Body of pancreas (tissue), 4 donors: ENCODE data around the gene SEMA6B. TPM values are rescaled to one million over a fixed set of nuclear protein-coding genes. Genes with fewer than 3 reads are reported as not detected.

Source experiments
- ATAC-seq: fragments of 150-250 bp; one replicate; pipeline ENCODE4 v1.9.1; 2016
- DNase-seq, 4 donors: peaks; one replicate each; pipeline ENCODE4 v3.0.0-alpha.2; 2019
- H3K27ac ChIP-seq, 4 donors: fragments of 200-600 bp; sonication (generic); 1 replicate in 3 of 4; 2 replicates in 1 of 4; pipeline versions ENCODE4 v1.5.1 to v1.6.1; 2016 to 2019; ENCODE audit warnings: mild to moderate bottlenecking in 1 of 4, mixed read lengths in 1 of 4, moderate library complexity in 1 of 4
- H3K27me3 ChIP-seq, 2 donors: fragments of 200-600 bp; sonication (generic); one replicate each; pipeline ENCODE4 v1.6.0; 2016; ENCODE audit warnings: mild to moderate bottlenecking in 1 of 2
- H3K36me3 ChIP-seq, 2 donors: fragments of 200-600 bp; sonication (generic); replicated peaks in 1 of 2; 2 replicates each; pipeline ENCODE4 v1.5.1; 2016; ENCODE audit warnings: low read depth in 2 of 2; ENCODE audit not compliant: insufficient read depth in 1 of 2
- H3K4me1 ChIP-seq: fragments of 200-600 bp; sonication (generic); one replicate; pipeline ENCODE4 v1.6.0; 2016
- H3K4me3 ChIP-seq, 2 donors: fragments of 200-600 bp; sonication (generic); 1 replicate in 1 of 2; 2 replicates in 1 of 2; pipeline ENCODE4 v1.5.1; 2016 to 2019
- H3K9me3 ChIP-seq, 3 donors: fragments of 200-600 bp; sonication (generic); 1 replicate in 2 of 3; 2 replicates in 1 of 3; pipeline ENCODE4 v1.5.1; 2016
- CTCF ChIP-seq, 7 experiments: fragments of 450-650 bp in 4 of 7; fragments of 200-600 bp in 3 of 7; sonication (generic) in 3 of 7; IDR thresholded peaks; one replicate each; pipeline ENCODE4 v1.5.1; 2016 to 2019; ENCODE audit warnings: antibody characterized with exemption in 7 of 7
- POLR2A ChIP-seq, 3 donors: fragments of 450-650 bp; IDR thresholded peaks; one replicate each; pipeline ENCODE4 v1.6.1; 2016; ENCODE audit warnings: antibody characterized with exemption in 3 of 3, mild to moderate bottlenecking in 2 of 3
- WGBS, 2 donors: methylation state at CpG; one replicate each; pipeline ENCODE4 v1.1.5; 2017; 5-methylcytosine and 5-hydroxymethylcytosine counted together
- intact Hi-C: fragments of 100-400 bp; cut with DNase I; formaldehyde crosslinking; loops from one replicate; pipeline ENCODE4 v1.15.1; 2023
- total RNA-seq, 2 donors: library from RNA; depleted of rRNA; stranded (reverse); fragments of >200 nt; gene quantifications; one replicate each; pipeline ENCODE4 v1.1.0, GENCODE V29; 2016

SEMA6B gene
- total RNA-seq, 2 donors from 2014 or later: 6.0 to 11.5 TPM

GRCh38 chr19:4537953-4538600, 21.4 kb downstream of the SEMA6B start:
- no peak overlapping the region for H3K4me3 ChIP-seq
- no peaks in the 10 kb centered on the region for H3K36me3 ChIP-seq
- DNase-seq (no peak), ATAC-seq (no peak)
- no peaks in the 10 kb centered on the region for H3K9me3 ChIP-seq
- H3K4me1 ChIP-seq: peaks cover 81% of the 10 kb centered on the region
- 83 to 84% methylated on average over 11 to 27 of the region's 27 CpGs for WGBS, 2 donors
- no peaks in the 10 kb centered on the region for H3K27me3 ChIP-seq
- TF ChIP-seq POLR2A (IDR thresholded peaks at IDR 0.05) (no peak), CTCF (IDR thresholded peaks at IDR 0.05) (no peak)
- H3K27ac ChIP-seq: peak overlapping the region in 3 of 4 donors; percentile 82 to 90 (median 88)
- intact Hi-C loops: no loop called here

GRCh38 chr19:4536798-4537197, 22.7 kb downstream of the SEMA6B start:
- intact Hi-C loops: no loop called here
- no peaks in the 10 kb centered on the region for H3K9me3 ChIP-seq
- H3K27me3 ChIP-seq: no peaks in the 10 kb centered on the region
- WGBS, 2 donors: 13 to 17% methylated on average over 4 to 5 of the region's 5 CpGs
- peak overlapping the region in 3 of 4 donors; percentile 82 to 90 (median 88) for H3K27ac ChIP-seq
- DNase-seq: peak in 3 of 4 donors; percentile 54 to 58 (median 56)
- H3K36me3 ChIP-seq: no peaks in the 10 kb centered on the region
- ATAC-seq: no peak
- H3K4me3 ChIP-seq: no peak overlapping the region
- no peak for TF ChIP-seq POLR2A (IDR thresholded peaks at IDR 0.05)
- no peak for TF ChIP-seq CTCF (IDR thresholded peaks at IDR 0.05)
- peaks cover 86% of the 10 kb centered on the region for H3K4me1 ChIP-seq

GRCh38 chr19:4534836-4535658, 24.4 kb downstream of the SEMA6B start, which contains the start of gene PLIN5:
Gene PLIN5, minus strand, starts transcription at chr19:4535224. Its CDS starts 1,150 bp downstream, at chr19:4534074.
- intact Hi-C loops: no loop called here
- peak; percentile 77 for ATAC-seq
- no peaks in the 10 kb centered on the region for H3K27me3 ChIP-seq
- H3K9me3 ChIP-seq: no peaks in the 10 kb centered on the region
- TF ChIP-seq POLR2A (IDR thresholded peaks at IDR 0.05) (peak; percentile 82 to 95 (median 89)), CTCF (IDR thresholded peaks at IDR 0.05) (peak in 3 of 7 experiments; percentile 14 to 32 (median 22))
- H3K4me1 ChIP-seq: peaks cover 77% of the 10 kb centered on the region
- 7 to 10% methylated on average over 8 to 47 of the region's 49 CpGs for WGBS, 2 donors
- peak within 1 kb of the TSS; percentile 3 to 11 for H3K4me3 ChIP-seq
- peak within 1 kb of the TSS; percentile 73 to 90 (median 85) for H3K27ac ChIP-seq
- no peaks in the 10 kb centered on the region for H3K36me3 ChIP-seq
- DNase-seq: peak; percentile 96 to 99 (median 98)

GRCh38 chr19:4533835-4534424, 25.6 kb downstream of the SEMA6B start:
- WGBS, 2 donors: 81 to 88% methylated on average over 5 to 9 of the region's 9 CpGs
- H3K4me3 ChIP-seq: no peak overlapping the region

More at GRCh38 chr19:4533835-4534424, 25.6 kb downstream of the SEMA6B start:
- Histone ChIP-seq H3K27me3 (no peaks in the 10 kb centered on the region), H3K36me3 (peaks cover 0 to 2% of the 10 kb centered on the region in 2 donors), H3K4me1 (peaks cover 68% of the 10 kb centered on the region), H3K9me3 (no peaks in the 10 kb centered on the region), H3K27ac (peak overlapping the region in 3 of 4 donors; percentile 82 to 88 (median 88))
- peak in 1 of 4 donors; percentile 33 for DNase-seq
- TF ChIP-seq POLR2A (IDR thresholded peaks at IDR 0.05): no peak
- no peak for TF ChIP-seq CTCF (IDR thresholded peaks at IDR 0.05)
- intact Hi-C loops: no loop called here
- no peak for ATAC-seq
